G401 (cell line): Measurements from ENCODE around the gene ANKRD18B. TPM values are rescaled to one million over a fixed set of nuclear protein-coding genes. Genes with fewer than 3 reads are reported as not detected.
"Not testable (repeated sequence)": the region's sequence is repeated elsewhere in the genome, so short reads cannot be mapped to it uniquely, and the experiment has no call there.

Experiments used
- DNase-seq: peaks from one replicate; pipeline ENCODE4 v3.0.0-alpha.2; 2015; ENCODE audit warnings: low spot score
- in situ Hi-C: cut with HindIII; loops from 2 replicates; pipeline ENCODE4 v1.10.0; 2016; ENCODE audit warnings: low sequenced_read_pairs, mixed read lengths
- total RNA-seq: library from RNA; depleted of rRNA; stranded (reverse); fragments of >200 nt; shearing (Covaris generic); gene quantifications from 2 replicates; pipeline ENCODE4 v1.2.3, GENCODE V29; 2014; rRNA removed

Gene ANKRD18B
- total RNA-seq, 1 experiment from 2014 or later, result 3.2 TPM

DNA sequence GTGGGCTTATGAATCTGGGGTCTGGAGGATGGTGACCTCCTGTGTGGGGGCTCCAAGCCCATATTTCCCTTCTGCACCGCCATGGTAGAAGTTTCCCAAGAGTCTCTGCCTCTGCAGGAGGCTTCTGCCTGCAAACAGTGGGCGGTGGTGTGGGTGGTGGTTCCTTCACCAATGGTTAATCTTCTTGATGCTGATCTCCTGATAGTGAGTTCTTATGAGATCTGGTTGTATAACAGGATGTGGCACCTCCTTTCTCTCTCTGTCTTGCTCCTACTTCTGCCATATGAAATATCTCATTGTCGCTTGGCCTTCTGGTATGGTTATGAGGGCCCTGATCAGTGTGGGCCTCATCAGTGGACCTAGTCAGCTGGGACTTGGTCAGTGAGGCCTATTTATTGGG lies 73.3 kb downstream of the ANKRD18B start:
- DNase-seq, in situ Hi-C loops: not testable (repeated sequence)

DNA sequence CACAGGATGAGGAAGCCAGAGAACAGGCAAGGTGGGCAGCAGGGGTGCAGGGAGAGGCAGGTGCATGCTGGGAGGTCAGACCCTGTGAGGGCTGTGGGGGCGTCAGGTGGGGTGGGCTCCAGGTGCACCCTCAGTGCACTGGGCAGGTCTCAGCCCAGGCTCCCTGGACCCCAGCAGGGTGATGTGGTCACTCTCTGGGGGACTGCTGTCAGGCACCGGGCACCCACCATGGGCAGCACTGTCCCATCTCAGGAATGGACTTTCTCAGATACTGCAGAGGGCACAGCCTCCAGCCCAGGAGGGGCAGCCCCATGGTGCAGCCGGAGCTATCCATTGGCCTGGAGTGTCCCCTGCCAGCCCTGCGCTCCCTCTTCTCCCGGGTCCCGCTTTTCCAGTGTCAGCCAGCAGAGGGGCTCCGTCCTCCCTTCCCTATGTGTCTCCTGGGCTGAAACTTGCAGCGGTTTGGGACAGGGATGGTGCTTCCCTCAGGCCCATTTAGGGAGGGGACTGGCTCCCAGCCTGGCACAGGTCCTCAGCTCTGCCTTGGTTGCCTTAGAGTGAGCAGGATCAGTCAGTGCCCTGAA lies 74.8 kb downstream of the ANKRD18B start:
- in situ Hi-C loops, DNase-seq: not testable (repeated sequence)

DNA sequence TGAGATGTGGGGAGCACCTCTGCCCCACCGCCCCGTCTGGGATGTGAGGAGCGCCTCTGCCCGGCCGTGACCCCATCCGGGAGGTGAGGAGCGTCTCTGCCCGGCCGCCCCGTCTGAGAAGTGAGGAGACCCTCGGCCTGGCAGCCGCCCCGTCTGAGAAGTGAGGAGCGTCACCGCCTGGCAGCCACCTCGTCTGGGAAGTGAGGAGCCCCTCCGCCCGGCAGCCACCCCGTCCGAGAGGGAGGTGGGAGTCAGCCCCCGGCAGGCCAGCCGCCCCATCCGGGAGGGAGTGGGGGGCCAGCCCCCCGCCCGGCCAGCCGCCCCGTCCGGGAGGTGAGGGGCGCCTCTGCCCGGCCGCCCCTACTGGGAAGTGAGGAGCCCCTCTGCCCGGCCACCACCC lies 76.9 kb downstream of the ANKRD18B start:
- DNase-seq, in situ Hi-C loops: not testable (repeated sequence)

DNA sequence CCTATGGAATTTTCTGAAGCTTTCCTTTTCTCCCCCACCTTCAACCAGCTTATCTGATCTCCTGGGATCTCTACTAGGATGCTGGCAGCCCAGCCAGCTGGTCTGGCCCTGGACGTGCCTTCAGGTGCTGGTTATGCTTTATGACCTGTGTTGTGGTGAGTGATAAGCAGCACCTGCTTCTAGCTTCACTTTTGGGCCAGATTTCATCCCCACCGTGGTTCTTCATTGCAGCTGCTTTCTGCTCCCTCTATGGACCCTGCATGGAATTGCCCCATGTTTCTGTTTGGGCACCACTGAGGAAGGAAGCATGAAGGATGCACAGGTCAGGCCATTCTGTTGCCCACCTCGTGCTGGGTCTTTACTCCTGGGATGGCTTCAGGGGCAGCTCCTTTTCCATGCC lies 80.2 kb downstream of the ANKRD18B start:
- in situ Hi-C loops, DNase-seq: not testable (repeated sequence)

DNA sequence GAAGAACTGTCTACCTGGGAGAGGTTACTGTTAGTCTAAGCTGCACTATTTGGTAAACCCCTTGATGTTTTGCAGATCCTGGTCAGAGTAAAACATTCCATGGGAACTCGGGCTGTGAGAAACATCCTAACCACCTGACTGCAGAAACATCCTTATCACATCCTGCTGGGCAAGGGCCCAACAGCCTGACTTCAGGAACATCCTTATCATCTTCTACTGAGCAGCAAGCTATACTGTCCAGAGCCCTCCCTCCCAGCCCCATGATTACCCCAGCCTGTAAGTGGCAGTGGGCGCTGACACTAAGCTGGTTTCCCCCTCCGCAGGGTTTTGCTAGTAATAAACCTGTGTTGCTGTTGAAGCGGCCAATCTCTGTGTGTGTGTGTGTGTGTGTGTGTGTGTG lies 80.9 kb downstream of the ANKRD18B start:
- in situ Hi-C loops, DNase-seq: not testable (repeated sequence)

DNA sequence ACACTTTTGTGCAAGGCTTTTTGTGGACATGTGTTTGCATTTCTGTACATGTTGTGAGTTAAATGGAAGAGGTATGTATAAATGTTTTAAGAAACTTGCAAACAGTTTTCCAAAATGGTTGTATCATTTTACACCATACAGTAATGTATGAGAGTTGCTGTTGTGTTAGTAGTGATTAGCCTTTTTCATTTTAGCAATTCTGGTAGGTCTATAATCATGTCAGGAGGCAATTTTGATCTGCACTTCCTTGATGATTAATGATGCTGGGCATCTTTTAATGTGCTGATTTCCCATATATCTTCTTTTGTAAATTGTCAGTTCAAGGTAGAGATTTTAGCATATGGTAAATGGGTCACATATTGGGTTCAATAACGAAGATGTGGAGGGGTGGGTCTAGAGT lies 87.3 kb downstream of the ANKRD18B start:
- no peak for DNase-seq
- in situ Hi-C loops, result no loop called here

DNA sequence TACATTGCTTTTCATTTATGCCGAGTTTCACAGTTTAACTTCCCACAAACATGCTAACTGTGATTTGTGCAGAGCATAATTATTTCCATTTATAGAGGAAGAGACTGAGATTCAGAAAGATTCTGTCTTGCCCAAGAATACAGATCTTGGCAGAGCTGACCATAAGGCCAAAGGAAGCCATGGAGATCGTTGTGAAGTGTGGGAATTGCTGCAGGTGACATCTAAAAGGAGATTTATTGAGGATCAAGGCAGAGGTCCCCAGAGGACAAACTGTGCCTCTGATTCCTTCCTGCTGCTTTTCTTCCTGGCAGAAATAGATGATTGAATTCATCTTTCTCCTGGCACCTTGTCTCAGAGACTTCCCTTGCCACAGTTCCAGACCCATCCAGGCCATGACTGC lies 88.4 kb downstream of the ANKRD18B start:
- DNase-seq, in situ Hi-C loops: not testable (repeated sequence)

DNA sequence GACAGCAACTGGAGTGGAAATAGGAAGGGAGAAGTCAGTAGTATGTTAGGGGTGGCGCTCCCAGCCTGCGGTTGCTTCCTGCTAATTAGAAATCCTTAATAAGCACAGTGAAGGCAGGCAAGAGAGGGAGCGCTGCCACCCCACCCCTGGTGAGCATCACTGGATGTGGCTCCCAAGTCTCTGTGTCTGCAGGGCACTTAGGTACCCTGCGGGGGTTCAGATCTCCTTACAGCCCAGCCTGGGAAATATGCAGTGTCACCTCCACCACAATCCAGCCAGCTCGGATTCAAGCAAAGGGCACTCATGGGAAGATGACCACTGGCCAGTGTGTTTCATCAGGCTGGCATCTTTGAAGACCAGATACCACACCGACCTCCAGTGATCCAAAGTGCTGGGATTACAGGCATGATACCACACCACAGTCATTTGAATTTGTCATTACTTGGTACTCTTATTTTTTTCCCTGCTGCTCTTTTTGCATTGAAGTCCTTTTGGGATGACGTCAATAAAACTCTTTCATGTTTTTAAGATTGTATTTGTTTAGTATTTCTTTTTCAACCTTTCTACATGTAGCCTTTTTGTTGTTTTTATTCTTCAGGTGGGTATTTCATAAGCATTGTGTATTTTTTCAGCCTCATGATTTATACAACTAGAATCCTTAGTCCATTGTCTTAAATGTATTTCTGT lies 90.1 kb downstream of the ANKRD18B start:
- in situ Hi-C loops, result no loop called here

DNA sequence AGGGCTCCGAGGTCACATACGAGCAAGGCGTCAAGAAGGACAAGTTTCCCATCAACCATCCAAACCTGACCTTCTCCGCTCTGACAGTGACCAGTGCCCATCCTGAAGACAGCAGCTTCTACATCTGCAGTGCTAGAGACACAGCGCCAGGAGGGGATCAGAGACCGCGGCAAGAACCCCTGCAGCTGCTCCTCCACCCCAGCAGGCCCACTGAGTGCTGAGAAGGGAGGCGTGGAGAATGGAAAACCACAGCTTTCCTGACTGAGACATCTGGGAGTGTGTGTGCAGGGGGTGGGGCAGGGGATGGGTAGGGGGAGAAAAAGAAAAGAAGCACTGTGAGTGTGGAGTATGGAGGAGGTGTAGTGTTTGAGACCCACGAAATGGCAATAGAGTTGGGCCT lies 94.3 kb downstream of the ANKRD18B start:
- in situ Hi-C loops, DNase-seq: not testable (repeated sequence)

More for the DNA sequence above, 90.1 kb downstream of the ANKRD18B start:
- DNase-seq, result no peak

DNA sequence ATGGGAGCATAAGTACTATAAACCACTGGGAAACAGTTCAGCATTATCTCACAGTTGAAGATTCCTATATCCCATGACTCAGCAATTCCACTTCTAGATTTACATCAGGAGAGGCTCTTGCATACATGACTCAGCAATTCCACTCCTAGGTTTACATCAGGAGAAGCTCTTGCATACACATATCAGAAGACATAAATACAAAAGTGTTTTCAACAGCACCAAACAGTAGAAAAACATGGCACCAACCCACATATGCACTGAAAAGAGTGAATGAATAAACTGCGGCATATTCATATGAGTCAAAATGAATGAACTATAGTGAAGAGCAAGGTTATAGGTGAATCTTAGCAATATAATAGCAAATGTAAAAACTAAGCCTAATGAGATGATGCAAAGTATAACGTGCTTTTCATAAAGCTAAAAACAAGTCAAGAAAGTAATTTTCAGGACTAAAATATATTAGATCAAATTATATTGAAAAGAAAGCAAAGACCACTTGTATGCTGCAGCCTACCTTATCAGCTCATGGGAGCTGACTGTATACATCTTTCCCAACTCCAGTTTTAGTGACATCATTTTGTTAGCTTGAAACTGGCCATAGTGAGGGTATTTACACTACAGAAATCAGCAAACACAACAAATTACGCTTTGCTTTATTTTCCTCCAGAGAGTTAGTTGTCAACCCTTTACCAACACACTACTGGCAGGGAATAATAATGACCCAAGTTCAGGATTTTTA lies 95.8 kb downstream of the ANKRD18B start:
- in situ Hi-C loops, result no loop called here
- no peak for DNase-seq

DNA sequence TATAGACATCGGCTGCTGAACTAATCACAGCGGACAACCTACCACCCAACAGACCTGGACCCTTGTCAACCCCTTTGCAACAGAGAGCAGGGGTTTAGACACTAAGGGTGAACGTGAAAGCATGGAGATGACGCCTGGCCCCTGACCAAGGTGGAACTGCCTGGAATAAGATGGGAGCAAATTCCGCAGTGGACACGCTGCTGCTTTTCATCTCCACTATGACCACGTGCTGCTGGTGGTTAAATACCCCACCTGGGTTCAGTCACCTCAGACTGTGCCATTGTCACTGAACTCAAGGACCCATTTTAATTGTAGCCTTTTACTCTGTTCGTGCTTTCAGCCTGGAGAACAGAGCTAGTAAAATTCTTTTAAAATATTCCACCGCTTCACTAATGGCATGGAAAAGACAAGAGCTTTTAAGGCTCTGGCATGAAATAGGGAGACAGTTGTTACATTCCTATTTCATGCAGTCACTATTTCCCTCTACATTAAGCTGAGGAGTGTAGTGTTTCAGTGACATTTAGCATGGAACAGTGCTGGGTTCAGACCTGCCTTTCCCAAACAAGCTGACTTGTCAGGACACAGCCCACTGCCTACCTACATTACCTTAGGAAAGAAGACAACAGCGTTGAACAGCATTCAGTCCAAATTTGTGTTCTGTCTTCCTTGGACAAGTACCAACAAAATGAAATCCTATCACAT lies 96.8 kb downstream of the ANKRD18B start:
- DNase-seq, result no peak
- in situ Hi-C loops, result no loop called here

Other genes with a start within 250 kb of the ANKRD18B start
- gene NFX1, start 233.7 kb upstream of the ANKRD18B start, total RNA-seq, result 14.8 and 17.4 TPM in 2 replicates
- gene AQP7, start 121.7 kb upstream of the ANKRD18B start, total RNA-seq, result 0.17 TPM in 1 of 2 replicates, not detected in the other
- gene AQP3, start 76.7 kb upstream of the ANKRD18B start, total RNA-seq, result not detected in 2 replicates
- 21.8 and 33.8 TPM in 2 replicates for gene NOL6, start 50.3 kb upstream of the ANKRD18B start, total RNA-seq